Peyer's patch (tissue), 4 donors: Measurements from ENCODE around the gene UTP14C. TPM values are rescaled to one million over a fixed set of nuclear protein-coding genes. Genes with fewer than 3 reads are reported as not detected.
A peak's percentile ranks its signal among the peaks of the same experiment; 100 is the strongest.

Experiments
- DNase-seq, 3 donors: peaks; one replicate each; pipeline ENCODE4 v3.0.0-alpha.2; 2017 to 2019
- H3K27ac ChIP-seq, 4 donors: fragments of 200-600 bp; sonication (generic); one replicate each; pipeline ENCODE4 v1.5.1; 2016 to 2019
- H3K27me3 ChIP-seq, 2 donors: fragments of 200-600 bp; sonication (generic); one replicate each; pipeline ENCODE4 v1.5.1; 2019
- H3K36me3 ChIP-seq, 3 donors: fragments of 200-600 bp; sonication (generic); one replicate each; pipeline ENCODE4 v1.5.1; 2016 to 2019
- H3K4me1 ChIP-seq, 4 donors: fragments of 200-600 bp; sonication (generic); one replicate each; pipeline ENCODE4 v1.5.1; 2016 to 2019
- H3K4me3 ChIP-seq, 4 donors: fragments of 200-600 bp; sonication (generic); 1 replicate in 3 of 4; 2 replicates in 1 of 4; pipeline ENCODE4 v1.5.1; 2016 to 2019; ENCODE audit warnings: mild to moderate bottlenecking in 1 of 4
- H3K9me3 ChIP-seq, 4 donors: fragments of 200-600 bp; sonication (generic); one replicate each; pipeline ENCODE4 v1.5.1; 2016 to 2019; ENCODE audit warnings: mild to moderate bottlenecking in 1 of 4
- POLR2A ChIP-seq, 2 donors: fragments of 450-650 bp; IDR thresholded peaks; one replicate each; pipeline ENCODE4 v1.5.1; 2017; ENCODE audit warnings: antibody characterized with exemption in 2 of 2, mild to moderate bottlenecking in 2 of 2, moderate library complexity in 2 of 2
- total RNA-seq, 4 donors: library from RNA; depleted of rRNA; stranded (reverse); fragments of >200 nt; gene quantifications; one replicate each; pipeline ENCODE4 v1.1.0, GENCODE V29; 2016
- TF ChIP-seq, protein P1 (sequence below), 6 experiments: fragments of 450-650 bp in 4 of 6; fragments of 200-600 bp in 2 of 6; sonication (generic) in 1 of 6; IDR thresholded peaks; one replicate each; pipeline ENCODE4 v1.5.1; 2017 to 2019; ENCODE audit warnings: antibody characterized with exemption in 6 of 6, mild to moderate bottlenecking in 3 of 6, moderate library complexity in 1 of 6

UTP14C gene
- total RNA-seq, 4 donors from 2014 or later: 17.2 to 20.1 (median 18.6) TPM

DNA sequence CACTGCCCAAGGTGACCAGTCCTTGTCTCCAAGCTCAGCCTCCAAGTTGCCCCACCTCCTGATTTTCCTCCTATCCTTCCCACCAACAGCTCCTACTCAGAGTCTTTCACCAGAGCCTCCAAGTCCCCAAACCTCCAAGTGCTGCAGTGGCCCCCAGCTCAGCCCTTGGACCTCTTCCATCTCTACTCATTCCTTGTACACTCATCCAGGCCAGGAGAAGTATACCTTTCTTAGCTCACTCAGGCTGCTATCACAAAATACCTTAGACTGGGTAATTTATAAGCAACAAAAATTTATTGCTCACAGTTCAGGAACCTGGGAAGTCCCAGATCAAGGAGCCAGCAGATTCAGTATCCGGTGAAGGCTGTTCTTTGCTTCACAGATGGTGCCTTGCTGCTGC lies 24.6 kb upstream of the UTP14C start:
- no peak for DNase-seq
- Histone ChIP-seq H3K4me3 (no peak overlapping the region), H3K36me3 (no peaks in the 10 kb centered on the region), H3K9me3 (no peaks in the 10 kb centered on the region), H3K4me1 (peaks cover 0 to 26% (median 2%) of the 10 kb centered on the region in 4 donors), H3K27me3 (no peaks in the 10 kb centered on the region), H3K27ac (no peak overlapping the region)
- TF ChIP-seq, protein P1, sequence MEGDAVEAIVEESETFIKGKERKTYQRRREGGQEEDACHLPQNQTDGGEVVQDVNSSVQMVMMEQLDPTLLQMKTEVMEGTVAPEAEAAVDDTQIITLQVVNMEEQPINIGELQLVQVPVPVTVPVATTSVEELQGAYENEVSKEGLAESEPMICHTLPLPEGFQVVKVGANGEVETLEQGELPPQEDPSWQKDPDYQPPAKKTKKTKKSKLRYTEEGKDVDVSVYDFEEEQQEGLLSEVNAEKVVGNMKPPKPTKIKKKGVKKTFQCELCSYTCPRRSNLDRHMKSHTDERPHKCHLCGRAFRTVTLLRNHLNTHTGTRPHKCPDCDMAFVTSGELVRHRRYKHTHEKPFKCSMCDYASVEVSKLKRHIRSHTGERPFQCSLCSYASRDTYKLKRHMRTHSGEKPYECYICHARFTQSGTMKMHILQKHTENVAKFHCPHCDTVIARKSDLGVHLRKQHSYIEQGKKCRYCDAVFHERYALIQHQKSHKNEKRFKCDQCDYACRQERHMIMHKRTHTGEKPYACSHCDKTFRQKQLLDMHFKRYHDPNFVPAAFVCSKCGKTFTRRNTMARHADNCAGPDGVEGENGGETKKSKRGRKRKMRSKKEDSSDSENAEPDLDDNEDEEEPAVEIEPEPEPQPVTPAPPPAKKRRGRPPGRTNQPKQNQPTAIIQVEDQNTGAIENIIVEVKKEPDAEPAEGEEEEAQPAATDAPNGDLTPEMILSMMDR (IDR thresholded peaks at IDR 0.05): no peak
- no peak for TF ChIP-seq POLR2A (IDR thresholded peaks at IDR 0.05)

DNA sequence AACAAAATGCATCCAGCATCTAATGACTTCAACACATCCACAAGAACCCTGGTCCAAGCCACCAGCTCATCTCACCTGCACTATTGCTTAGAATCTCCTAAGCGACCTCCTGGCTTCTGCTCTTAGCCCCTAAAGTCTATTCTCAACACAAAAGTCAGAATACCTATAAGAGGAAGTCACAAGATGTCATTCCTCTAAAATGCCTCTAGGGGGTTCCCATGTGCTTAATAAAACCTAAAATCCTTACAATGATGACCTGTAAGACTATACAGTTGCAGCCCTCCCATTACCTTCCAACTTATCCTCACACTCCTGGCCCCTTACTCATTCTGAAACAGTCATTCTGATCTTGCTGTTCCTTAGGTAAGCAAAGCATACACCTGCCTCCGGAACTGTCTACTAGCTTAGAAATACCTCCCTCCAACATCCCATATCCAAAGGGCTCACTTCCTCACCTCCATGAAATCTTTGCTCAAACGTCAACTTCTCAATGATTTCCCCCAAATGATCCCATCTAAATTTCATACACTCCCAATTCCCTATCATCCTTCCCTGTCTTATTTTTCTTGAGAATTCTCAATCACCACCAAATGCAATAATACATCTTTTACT lies 23.3 kb upstream of the UTP14C start:
- Histone ChIP-seq H3K4me3 (no peak overlapping the region), H3K27me3 (no peaks in the 10 kb centered on the region), H3K27ac (no peak overlapping the region), H3K9me3 (no peaks in the 10 kb centered on the region), H3K4me1 (peaks cover 0 to 26% (median 2%) of the 10 kb centered on the region in 4 donors), H3K36me3 (no peaks in the 10 kb centered on the region)
- TF ChIP-seq, protein P1 (IDR thresholded peaks at IDR 0.05): peak; percentile 44 to 76 (median 66)
- TF ChIP-seq POLR2A (IDR thresholded peaks at IDR 0.05): no peak
- DNase-seq: no peak

DNA sequence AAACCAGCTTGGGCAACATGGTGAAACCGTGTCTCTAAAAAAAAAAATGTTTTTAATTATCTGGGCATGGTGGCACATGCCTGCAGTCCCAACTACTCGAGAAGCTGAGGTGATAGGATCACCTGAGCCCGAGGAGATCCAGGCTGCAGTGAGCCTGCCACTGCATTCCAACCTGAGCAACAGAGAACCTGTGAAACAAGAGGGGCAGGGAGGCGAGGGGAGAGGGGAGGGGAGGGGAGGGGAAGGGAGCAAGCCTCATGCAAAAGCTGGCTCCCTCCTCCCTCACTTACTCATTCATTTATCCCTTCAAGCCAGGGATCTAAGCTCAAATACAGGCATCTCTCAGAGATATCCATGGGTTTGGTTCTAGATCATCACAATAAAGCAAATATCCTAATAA lies 22.1 kb upstream of the UTP14C start:
- Histone ChIP-seq H3K4me1 (peaks cover 0 to 27% (median 2%) of the 10 kb centered on the region in 4 donors), H3K9me3 (no peaks in the 10 kb centered on the region), H3K27ac (no peak overlapping the region), H3K4me3 (no peak overlapping the region), H3K36me3 (no peaks in the 10 kb centered on the region), H3K27me3 (no peaks in the 10 kb centered on the region)
- DNase-seq: no peak
- TF ChIP-seq, protein P1 (IDR thresholded peaks at IDR 0.05): no peak
- TF ChIP-seq POLR2A (IDR thresholded peaks at IDR 0.05): no peak

DNA sequence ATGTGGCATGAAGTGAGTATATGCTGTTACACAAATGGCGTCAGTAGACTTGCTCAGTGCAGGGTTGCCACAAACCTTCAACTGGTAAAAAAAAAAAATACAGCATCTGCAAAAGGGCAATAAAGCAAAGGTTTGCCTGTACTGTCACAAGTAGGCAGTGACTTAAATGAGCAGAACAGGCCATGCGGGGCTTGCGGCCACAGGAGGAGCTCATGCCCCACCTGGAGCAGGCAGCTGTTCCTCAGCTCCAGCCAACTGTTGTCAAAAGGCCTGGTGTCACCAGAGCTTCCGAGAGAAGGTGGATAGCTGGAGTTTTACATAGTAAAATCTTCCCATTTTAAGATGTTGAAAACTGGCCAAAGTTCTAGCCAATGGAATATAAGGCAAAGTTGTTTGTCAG lies 20.9 kb upstream of the UTP14C start:
- TF ChIP-seq POLR2A (IDR thresholded peaks at IDR 0.05): no peak
- TF ChIP-seq, protein P1 (IDR thresholded peaks at IDR 0.05): peak in 1 of 6 experiments; percentile 11
- Histone ChIP-seq H3K4me3 (no peak overlapping the region), H3K9me3 (no peaks in the 10 kb centered on the region), H3K4me1 (peaks cover 0 to 18% (median 2%) of the 10 kb centered on the region in 4 donors), H3K36me3 (no peaks in the 10 kb centered on the region), H3K27ac (peak overlapping the region in 1 of 4 donors; percentile 4), H3K27me3 (no peaks in the 10 kb centered on the region)
- no peak for DNase-seq

DNA sequence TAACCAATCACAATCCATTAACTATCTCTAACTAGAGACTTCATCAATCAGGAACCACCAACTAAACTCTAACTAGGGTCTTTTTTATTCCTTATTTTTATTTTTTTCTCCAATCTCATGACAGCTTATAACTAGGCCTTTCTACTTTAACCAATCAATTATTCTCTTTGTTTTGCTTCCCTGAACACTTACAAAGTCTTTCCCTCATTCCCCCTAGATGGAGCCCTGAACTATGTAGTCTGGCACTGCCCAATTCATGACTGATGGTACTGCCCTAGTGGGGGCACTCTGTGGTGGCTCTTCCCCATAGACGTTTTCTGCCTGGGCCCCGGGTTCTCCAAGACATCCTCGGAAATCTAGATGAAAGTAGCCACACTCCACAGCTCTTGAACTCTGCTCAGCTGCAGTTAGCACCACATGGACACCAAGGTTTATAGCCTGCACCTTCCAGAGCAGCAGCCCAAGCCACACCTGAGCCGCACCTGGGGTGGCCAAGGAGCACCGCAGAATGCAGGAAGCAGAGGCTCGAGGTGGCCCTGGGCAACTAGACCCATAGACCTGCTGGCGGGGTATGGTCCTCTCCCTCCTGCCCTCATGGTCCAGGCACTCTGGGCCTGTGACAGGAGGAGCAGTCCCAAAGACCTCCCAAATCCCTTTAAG lies 19.9 kb upstream of the UTP14C start:
- Histone ChIP-seq H3K27me3 (no peaks in the 10 kb centered on the region), H3K4me3 (no peak overlapping the region), H3K9me3 (no peaks in the 10 kb centered on the region), H3K36me3 (no peaks in the 10 kb centered on the region), H3K4me1 (peaks cover 0 to 18% (median 2%) of the 10 kb centered on the region in 4 donors), H3K27ac (peak overlapping the region in 2 of 4 donors; percentile 39 to 40)
- TF ChIP-seq, protein P1 (IDR thresholded peaks at IDR 0.05): no peak
- no peak for TF ChIP-seq POLR2A (IDR thresholded peaks at IDR 0.05)
- DNase-seq: peak in 2 of 3 donors; percentile 62 to 73
